ENCODE results near the gene GALNT10.

Gene GALNT10

DNA sequence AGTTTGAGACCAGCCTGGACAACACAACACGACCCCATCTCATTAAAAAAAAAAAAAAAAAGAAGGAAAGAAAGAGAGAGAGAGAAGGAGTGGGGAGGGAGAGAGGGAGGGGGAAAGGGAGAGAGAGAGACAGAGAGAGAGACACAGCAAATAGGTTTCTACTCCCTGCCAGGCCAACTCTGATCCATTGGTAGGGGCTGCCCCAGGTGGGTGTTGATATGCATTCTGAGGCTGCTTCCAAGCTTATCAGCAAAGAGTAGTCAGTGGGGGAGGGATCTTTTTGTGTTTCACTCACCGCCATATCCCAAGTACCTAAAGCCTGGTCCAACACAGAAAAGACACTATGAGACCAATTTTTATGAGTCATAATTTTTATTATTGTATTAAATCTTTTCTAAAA lies 198.3 kb downstream of the GALNT10 start:
- no peak for DNase-seq

DNA sequence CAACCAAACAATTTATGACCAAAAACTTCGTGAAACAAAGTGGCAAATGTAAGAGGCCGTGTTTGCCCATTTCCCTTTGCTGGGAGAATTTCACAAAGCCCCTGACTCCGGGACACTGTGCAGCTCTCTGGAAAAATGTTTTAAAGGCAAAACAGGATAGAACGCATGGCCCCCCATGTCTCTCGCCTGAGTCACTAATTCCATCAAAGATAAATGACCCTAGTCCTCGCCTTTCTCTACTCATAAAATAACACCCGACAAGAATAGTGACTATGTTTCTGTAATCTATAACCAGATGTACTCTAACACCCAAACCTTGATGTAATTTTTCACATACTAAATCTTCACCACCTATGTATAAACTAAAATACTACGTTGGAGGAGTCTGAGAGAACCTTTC lies 199.6 kb downstream of the GALNT10 start:
- DNase-seq, result no peak

DNA sequence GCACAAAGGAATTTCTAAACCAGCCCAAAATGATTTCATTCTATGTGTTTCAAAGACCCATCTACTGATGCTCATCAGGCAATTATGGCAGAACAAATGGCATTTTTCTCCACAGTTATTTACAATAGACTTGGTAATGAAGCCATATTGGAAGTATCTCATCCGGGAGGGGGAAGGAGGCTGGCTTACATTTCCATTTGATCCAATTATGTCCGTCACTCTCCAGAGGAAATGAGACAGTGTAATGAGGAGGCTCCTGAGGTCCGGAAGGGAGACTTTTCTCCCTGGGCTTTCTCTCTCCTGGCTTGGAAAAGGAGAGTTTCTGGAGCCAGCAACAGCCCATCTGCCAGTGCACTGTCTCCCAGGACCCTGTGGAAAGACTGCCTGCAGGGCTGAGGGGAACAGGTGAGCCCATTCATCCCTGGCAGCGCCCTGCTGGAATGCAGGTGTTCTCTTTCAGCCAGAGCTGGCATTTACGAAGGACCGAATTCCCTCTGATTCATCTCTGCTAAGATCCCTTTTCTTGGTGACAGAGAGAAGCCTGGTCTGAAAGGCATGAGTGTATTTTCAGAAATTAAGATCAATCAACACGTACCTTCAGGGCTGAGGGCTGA lies 200.3 kb downstream of the GALNT10 start:
- DNase-seq, result no peak

DNA sequence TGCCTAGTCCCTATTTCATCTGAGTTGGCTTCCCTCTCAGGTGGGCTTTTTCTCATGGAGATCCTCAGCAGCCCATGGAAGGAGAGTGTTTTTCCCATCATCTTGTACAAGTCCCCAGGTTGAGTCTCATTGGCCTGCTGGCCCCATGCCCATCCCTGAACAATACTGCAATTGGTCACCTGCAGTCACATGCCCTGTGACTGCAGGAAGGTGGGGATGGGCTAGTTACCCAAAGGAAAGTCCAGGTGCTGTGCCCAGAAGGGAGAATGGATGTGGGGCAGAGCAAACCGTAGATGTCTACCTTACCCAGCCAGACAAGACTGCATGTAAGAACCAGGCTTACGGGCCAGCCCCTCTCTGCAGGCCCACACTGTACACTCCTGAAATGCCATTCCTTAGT lies 201.3 kb downstream of the GALNT10 start:
- no peak for DNase-seq

DNA sequence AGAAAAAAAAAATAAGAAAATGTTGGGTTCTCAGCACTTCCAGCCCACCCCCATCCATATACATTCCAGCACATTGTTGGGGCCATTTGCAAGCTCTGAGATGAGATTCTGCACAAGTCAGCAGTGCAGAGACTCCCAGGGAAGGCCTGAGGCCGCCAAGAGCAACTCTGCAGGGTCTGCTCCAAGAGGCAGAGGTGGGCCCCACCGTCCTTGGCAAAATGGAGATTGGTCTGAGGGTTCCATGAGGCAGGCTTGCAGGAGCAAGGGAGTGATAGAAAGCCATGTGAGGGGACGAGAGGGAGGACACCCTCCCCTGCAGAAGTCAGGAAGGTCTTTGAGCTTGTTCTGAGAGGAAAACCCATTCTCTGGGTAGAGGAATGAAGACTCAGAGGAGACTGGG lies 203.3 kb downstream of the GALNT10 start:
- no peak for DNase-seq

DNA sequence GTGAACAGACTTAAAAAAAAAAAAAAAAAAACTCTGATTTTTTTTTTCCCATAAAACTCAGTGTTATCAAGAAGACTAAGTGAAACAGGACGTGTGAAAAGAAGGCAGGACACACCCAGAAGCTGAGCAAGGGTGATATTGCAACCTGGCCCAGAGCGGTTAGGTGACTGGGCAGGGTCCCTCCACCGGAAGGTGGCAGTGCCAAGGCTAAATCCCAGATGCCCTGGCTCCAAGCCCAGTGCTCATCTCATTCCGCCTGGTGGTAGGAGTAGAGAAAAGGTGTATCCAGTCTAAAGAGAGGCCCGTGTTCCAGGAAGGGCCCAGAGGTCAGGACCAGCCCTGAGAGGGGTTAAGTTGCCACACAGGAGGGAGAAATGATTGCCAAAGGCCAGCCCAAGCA lies 203.8 kb downstream of the GALNT10 start:
- no peak for DNase-seq

DNA sequence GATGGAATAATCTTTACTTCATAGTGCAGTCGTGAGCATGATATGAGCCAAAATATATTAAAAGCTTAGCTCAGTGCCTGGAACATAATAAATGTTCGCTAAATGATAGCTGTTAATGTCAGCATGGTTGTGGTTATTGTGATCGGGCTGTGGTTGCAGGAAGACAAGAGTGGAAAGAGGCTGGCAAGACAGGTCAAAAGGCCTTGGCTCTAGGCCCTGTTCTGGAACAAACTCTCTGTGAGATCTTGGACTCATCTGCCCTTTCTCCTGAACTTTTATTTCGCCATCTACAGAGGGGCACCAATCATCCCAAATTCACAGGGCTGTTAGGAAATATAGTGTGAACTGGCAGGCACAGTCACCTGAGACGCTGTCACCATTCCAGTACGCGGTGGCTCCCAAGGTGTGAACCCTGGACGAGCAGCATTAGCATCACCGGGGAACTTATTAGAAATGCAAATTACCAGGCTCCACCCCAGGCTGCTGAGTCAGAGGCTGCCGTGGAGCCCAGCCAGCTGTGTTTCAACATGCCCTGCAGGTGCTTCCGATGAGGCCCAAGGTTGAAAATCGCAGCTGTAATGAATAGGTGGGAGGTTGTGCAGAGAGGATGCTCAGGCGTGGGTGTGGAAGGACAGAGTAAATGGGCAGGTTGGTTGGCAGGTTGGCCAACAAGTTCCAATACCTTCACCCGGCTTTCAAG lies 205.0 kb downstream of the GALNT10 start:
- no peak for DNase-seq

DNA sequence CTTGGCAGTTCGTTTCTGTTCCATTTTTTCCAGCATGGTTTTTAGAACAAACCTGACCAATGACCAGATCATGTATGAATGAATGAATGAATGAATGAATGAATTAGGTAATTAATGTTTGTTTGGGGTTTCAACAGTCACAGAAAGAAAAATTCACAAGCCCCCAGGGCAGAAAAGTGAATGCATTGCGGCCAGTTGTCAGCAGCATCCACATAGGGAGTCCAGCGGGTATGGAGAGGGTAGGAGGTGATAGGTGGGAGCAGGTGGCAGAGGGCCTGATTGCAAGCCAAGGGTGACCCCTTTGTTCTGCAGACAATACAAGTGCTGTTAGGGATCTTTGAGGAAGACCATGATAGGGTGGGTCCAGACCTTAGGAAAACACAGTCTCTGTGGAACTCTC lies 205.6 kb downstream of the GALNT10 start:
- no peak for DNase-seq

DNA sequence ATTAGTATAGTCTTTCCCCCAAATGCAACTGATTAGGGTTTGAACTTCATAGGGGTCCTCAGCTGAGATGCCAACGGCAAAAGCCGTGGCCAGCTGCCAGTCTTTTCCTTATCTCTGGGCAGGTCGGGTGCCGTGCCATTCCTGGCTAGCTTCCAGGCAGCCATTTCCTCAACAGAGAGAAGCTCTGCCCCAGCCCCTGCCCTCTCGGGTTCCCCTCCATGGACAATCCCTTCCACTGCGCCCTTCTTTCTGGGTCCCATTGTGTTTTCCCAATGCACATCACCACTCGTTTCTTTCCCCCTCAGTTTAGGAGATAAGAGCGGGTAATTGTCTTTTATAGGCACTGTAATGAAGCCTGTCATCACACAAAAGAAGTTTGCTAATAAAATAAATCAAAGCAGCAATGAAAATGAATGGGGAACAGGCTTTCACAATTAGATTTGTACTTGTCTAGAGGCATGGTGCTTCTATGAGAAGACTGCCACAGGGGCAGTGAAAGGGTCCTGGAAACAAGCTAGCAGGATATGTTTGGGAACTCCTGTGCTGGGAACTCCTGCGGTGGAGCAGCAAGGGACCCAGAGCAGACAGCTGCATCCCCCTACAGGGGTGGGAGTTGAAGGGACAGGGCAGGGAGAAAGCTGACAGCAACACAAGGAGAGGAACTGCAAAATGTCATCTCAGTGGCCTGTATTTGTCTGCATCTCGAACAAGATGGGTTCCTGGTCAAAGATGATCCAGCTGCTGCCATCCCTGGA lies 207.3 kb downstream of the GALNT10 start:
- DNase-seq, result peak; percentile 41

DNA sequence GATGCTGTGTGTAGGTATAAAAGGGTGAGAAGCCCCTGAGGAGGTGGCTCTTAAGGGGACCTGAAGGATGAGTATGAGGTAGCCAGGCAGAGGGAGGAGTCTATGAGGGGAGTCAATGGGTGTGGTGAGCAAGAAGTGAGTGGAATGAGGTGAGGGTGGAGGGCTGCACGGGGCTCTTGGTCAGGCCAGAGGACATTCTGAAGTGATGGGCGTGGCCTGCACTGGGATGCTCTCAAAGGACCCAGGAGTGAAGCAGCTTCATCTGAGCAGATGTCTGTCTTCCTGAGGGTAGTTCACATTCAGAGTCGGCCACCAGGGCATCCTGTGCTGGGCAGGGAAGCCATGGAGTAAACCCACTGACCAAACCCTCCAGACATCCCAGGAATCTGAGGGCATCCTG lies 210.1 kb downstream of the GALNT10 start:
- no peak for DNase-seq

DNA sequence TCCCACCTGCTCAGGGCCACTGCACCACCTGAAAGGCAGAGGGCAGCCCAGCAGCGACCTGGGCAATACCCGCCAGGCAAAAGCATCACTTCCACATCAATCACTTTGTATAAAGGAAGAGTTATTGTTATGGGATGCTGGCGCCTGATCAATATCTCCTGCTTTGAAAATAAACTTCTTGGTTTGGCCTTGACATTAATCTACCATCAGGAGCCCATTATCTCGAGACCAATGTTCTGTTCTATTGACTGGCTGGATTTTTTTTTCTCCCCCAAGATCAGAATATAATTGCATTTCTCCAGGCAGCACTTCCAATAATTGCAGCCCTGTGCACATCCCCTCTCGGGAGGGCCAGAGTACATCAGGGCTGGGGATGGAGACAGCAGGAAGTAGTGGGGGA lies 210.8 kb downstream of the GALNT10 start:
- no peak for DNase-seq

DNA sequence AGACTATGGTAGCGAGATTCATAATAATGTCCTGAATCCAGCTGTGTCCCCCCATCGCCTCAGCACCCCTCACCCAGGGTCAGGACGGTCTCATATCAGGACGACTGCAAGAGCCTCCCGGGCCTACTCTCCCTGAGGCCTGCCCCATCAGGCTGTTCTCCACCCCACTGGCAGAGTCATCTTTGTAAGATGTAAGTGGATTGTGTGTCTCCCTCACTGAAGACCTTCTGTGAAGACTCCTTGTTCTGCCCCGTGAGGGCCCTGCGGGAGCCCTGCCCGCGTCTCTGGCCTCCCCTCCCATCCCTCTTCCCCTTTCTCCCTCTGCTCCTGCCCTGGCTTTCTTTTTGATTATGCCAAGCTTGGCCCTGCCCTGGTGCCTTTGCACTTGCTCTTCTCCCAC lies 211.4 kb downstream of the GALNT10 start:
- no peak for DNase-seq

DNA sequence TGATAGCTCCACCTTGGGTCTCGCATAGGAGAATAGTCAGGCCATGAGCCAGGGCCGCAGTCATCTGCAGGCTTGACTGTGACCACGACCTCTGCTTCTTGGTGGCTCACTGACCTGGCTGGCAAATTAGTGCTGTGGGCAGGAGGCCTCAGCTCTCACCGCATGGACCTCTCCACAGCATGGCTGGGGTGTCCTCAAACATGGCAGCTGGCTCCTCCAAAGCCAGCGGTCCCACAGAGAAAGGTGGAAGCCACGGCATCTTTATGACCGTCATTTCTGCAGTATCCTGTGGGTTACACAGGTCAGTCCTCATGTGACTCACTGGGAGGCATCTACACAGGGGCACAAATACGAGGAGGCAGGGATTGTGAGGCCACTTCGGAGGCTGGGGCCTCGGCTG lies 212.1 kb downstream of the GALNT10 start:
- no peak for DNase-seq

DNA sequence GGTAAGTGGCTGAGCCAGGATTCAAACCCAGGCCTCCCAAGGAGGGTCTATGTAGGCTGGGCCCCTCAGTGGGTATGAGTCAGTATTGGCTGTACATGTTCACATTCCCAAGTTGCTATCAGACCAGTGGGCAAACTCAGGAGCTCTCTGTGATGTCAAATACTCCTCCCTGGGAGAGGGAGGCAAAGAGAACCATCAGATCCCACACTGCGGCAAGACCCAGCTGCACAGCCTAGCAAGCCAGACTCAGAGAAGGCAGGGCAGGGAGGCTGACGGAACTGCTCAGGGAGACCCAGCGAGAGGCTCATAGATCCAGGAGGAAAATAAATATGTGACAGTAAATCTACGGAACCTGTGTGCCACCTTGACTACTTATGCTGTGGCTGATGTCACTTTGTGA lies 212.7 kb downstream of the GALNT10 start:
- no peak for DNase-seq

DNA sequence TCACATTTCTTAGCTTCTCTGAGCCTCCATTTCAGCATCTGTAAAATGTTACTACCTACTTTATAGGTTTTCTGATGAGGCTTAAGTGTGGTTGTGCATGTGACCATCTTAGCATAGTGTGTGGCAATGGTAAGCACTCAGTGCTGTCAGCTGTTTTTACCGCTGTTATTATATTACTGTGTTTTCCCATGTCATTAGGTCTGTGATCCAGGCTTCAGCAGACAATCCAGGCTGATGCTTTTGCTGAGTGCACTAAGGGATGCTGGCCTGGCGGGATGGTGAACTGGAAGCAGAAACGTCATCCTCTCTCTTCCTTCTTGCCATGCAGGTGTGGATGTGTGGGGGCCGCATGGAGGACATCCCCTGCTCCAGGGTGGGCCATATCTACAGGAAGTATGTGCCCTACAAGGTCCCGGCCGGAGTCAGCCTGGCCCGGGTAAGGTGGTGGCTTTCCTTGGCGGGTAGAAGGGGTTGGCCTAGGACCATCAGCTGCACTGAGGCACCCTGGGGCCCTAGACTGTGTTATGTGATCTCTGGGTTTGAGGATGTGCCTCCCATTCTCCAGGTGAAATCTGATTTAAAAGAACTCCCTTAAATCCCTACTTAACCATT lies 213.3 kb downstream of the GALNT10 start:
- no peak for DNase-seq

DNA sequence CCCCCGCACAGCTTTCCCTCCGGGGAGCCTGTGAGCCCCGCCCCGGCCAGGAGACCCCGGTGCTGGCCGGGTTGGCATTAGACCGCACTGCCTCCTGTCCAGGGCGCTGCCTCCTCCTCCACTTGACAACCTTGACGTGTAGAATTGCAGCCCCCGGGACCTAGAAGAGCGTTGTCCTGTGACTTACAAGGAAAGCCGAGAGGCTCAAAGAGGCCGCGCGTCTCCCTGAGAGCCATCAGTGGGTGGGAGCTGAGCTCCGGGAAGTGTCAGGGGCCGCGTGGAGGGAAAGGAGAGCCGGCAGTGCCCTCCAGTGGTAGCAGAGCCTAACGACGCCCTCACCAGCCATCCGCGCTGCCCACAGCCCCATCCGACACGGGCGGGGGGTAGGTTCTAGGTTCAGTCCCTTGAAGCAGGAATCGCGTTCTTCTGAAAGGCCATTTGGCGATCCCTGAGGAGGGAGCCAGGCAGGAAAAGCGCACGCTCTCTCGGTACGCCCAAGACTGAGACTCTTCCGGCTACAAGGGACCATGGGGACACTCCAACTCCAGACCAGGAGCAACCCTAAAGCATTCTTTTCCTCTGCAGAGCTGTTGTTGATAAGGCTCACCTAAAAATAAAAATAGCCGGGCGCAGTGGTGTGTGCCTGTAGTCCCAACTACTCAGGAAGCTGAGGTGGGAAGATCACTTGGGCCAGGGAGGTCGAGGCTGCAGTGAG lies 214.7 kb downstream of the GALNT10 start:
- DNase-seq, result peak; percentile 54

DNA sequence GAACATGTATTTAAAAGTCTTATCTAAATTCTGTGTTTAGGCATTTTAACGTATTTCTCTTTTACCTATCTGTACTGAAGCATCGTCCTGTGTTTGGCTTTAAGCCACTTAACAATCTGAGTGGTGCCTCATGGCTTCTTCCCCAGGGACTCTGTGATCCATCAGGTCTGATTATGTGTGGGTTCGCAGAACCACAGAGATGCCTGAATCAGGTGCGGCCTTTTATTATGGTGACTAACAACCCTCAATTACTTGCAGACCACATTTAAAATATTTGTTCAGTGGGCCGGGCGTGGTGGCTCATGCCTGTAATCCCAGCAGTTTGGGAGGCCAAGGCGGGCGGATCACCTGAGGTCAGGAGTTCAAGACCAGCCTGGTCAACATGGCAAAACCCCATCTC lies 215.7 kb downstream of the GALNT10 start:
- DNase-seq, result no peak

DNA sequence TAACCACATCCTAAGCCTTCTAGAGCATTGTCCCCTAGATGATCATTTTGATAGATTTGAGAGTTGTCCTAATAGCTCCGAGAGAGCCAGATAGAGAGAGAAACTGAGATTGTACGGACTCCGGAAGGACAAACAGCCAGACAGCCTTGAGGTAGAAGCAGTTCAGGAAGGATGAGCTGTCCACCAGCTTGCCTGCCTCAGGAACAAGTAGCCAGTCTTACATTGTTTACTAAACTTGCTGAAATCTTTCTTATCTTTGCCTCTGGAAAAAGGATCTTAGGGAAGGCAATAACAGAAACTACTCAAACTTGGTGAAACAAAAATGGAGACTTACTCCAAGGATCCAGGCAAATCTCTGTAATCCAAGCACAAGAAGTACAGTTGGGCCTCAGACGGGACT lies 216.3 kb downstream of the GALNT10 start:
- no peak for DNase-seq

DNA sequence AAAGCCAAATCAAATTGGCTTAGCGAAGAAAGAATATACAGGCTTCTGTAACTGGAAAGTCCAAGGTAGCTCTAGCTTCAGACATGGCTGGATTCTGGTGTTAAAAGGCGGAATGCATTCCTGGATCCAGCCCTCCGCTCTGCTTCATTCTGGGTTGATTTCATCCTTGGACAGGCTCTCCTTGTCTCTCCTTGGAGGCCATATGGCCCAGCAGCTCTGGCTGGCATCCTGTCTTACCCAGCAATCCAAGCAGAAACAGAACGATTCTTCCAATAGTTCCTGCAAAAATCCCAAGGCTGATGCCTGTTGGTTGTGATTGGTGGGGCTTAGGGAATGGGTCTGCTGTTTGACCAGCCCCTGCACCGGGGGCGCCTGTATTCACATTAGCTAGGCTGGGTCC lies 218.3 kb downstream of the GALNT10 start:
- no peak for DNase-seq

DNA sequence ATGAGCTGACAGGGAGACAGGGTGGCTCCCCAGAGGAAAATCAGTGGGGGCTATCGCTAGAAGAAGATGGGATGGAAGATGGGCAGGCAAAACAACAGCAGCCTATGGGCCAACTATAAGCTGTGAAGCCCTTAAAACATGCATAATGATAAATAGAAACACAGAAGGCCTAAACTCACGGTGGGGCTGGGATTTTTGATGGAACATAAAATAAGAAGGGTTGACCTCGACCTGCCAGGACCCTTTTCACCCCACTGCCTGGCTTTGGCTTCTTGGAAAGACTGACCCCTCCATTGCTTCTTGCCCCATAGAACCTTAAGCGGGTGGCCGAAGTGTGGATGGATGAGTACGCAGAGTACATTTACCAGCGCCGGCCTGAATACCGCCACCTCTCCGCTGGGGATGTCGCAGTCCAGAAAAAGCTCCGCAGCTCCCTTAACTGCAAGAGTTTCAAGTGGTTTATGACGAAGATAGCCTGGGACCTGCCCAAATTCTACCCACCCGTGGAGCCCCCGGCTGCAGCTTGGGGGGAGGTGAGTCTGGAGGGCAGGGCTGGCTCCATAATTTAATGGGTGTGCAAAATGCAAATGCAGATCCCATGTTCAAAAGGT lies 218.8 kb downstream of the GALNT10 start:
- DNase-seq, result no peak

DNA sequence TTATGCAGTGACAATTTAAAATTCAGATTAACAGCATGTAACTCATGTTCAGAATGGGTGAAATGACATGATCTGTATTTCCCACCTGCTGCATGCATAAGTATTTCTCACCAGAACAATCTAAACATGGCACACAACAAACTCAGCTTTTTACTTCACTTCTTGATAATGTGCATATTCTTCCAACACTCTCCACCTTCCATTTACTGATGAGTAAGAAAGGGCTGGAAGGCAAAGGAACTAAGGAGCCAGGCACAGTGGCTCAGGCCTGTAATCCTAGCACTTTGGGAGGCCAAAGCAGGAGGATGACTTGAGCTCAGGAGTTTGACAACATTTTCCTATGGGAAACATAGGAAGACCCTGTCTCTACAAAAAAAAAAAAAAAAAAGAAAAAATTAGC lies 219.5 kb downstream of the GALNT10 start:
- DNase-seq, result no peak

DNA sequence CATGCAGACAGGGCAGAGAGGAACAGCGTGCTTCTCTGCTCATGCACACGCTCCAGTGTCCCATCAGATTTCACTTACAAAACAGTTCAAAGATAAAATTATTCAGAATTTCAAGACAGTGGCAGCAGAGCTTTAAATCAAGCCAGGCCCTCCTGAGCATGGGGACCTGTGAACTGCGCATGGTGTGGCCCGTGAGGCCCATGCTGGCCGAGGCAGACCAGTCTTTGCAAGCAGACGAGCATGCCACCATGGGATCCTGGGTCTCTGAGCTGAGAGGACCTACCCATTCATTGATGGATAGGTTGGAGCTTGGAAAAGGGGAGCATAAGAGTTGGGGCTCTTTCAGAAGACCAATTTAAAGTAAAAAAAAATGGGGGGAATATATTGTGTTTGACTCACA lies 220.3 kb downstream of the GALNT10 start:
- DNase-seq, result no peak

DNA sequence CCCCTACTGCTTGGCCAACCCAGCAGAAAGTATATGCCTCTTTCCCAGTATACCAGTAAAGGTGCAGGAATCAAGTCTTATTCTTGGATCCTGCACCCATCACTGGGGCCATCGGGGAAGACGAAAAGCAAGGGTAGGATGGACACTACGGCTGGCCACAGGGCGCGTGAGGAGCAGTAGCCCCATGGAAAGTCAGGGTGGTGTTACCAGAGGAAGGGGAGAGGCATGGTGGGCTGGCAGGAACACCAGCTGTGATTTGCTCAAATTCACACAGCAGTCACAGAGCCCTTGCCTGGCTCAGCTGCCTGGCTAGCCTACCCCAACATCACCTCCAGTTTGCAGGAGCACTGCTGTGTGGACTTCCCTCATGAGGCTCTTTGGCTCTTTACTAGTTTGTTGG lies 220.8 kb downstream of the GALNT10 start:
- DNase-seq, result no peak

All from NCI-H1092 treated with DMSO at 0.1 percent for 48 hours (cell line).